ENCODE measurements around the gene TRIM37.

Gene TRIM37, protein sequence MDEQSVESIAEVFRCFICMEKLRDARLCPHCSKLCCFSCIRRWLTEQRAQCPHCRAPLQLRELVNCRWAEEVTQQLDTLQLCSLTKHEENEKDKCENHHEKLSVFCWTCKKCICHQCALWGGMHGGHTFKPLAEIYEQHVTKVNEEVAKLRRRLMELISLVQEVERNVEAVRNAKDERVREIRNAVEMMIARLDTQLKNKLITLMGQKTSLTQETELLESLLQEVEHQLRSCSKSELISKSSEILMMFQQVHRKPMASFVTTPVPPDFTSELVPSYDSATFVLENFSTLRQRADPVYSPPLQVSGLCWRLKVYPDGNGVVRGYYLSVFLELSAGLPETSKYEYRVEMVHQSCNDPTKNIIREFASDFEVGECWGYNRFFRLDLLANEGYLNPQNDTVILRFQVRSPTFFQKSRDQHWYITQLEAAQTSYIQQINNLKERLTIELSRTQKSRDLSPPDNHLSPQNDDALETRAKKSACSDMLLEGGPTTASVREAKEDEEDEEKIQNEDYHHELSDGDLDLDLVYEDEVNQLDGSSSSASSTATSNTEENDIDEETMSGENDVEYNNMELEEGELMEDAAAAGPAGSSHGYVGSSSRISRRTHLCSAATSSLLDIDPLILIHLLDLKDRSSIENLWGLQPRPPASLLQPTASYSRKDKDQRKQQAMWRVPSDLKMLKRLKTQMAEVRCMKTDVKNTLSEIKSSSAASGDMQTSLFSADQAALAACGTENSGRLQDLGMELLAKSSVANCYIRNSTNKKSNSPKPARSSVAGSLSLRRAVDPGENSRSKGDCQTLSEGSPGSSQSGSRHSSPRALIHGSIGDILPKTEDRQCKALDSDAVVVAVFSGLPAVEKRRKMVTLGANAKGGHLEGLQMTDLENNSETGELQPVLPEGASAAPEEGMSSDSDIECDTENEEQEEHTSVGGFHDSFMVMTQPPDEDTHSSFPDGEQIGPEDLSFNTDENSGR

DNA sequence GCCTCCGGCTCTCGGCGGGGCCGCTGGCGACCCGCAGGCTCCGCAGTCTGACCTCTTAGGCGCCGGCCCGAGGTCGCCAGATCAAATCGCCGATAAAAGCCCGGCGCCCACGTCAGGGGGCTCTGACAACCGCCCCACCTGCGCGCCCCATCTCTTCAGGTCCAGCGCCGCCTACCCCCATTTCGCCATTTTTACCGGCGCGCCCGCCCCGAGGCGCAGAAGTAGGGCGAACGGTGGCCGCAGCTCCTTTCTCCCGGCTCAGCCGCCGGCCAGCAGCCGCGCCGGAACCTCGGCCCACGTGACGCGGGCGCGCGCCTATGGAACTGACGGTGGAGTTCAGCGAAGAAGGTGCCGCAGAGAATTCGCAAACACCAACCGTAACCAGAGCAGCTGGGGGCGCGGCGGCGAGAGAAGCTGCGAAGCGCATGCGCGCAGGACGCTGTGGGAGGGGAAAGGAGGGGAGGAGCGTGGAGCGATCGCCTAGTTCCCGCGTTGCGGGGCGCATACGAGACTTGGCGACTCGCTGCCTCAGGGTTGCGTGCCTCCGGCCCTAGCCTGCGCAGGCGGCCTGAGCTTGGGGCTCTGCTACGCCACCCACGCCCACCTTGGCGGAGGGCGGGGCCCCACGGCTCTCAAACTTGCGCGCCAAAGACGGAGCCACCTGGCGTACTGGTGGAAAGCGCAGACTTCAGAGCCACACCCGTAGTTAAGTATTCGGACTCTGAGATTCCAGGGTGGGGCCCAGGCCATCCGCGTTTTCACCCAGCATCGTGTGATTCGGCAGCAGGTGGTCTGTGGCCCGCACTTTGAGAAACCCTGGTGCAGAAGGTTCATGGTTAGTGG is at the start of gene TRIM37:
TRIM37 (minus strand) TSS at position 418 of the 843 bp plus-strand sequence. CDS start 419 bp downstream, outside the sequence.
- H3K36me3 ChIP-seq (ENCODE audit: low read length), result peaks cover 15% of the 10 kb centered on the region
- H4K20me1 ChIP-seq (ENCODE audit: low read depth, low read length), result peaks cover 10% of the 10 kb centered on the region; the same call in 1 of the 2 replicates
- peak within 1 kb of the TSS; percentile 97 for H3K4me2 ChIP-seq (ENCODE audit: low read depth, low read length, poor library complexity, severe bottlenecking)
- peak within 1 kb of the TSS; percentile 94 for H3K4me3 ChIP-seq (ENCODE audit: insufficient read depth, low read length, poor library complexity, severe bottlenecking)
- H3F3A ChIP-seq (ENCODE audit: insufficient read depth), result peaks cover 35% of the 10 kb centered on the region
- H3K9ac ChIP-seq (ENCODE audit: low read length), result peak within 1 kb of the TSS; percentile 91
- no peaks in the 10 kb centered on the region for H3K9me3 ChIP-seq (ENCODE audit: insufficient read depth, low read length)
- peak within 1 kb of the TSS; percentile 81 for H3K27ac ChIP-seq (ENCODE audit: low read depth, low read length)
- no peaks in the 10 kb centered on the region for H3K27me3 ChIP-seq (ENCODE audit: low read length)
- H3K9me2 ChIP-seq (replicated peaks; ENCODE audit: insufficient read depth, low read length), result no peaks in the 10 kb centered on the region
- peak within 1 kb of the TSS; percentile 61 for H2AFZ ChIP-seq (ENCODE audit: low read depth, low read length, severe bottlenecking)
- TF ChIP-seq EZH2phosphoT487 (conservative IDR thresholded peaks at IDR 0.05; ENCODE audit: low read length), result no peak
- TF ChIP-seq, protein P1, sequence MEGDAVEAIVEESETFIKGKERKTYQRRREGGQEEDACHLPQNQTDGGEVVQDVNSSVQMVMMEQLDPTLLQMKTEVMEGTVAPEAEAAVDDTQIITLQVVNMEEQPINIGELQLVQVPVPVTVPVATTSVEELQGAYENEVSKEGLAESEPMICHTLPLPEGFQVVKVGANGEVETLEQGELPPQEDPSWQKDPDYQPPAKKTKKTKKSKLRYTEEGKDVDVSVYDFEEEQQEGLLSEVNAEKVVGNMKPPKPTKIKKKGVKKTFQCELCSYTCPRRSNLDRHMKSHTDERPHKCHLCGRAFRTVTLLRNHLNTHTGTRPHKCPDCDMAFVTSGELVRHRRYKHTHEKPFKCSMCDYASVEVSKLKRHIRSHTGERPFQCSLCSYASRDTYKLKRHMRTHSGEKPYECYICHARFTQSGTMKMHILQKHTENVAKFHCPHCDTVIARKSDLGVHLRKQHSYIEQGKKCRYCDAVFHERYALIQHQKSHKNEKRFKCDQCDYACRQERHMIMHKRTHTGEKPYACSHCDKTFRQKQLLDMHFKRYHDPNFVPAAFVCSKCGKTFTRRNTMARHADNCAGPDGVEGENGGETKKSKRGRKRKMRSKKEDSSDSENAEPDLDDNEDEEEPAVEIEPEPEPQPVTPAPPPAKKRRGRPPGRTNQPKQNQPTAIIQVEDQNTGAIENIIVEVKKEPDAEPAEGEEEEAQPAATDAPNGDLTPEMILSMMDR (IDR thresholded peaks at IDR 0.05; ENCODE audit: insufficient read depth, low read length, poor library complexity, severe bottlenecking), result no peak
- H3K79me2 ChIP-seq (ENCODE audit: insufficient read depth, low read length), result peaks cover 68% of the 10 kb centered on the region

DNA sequence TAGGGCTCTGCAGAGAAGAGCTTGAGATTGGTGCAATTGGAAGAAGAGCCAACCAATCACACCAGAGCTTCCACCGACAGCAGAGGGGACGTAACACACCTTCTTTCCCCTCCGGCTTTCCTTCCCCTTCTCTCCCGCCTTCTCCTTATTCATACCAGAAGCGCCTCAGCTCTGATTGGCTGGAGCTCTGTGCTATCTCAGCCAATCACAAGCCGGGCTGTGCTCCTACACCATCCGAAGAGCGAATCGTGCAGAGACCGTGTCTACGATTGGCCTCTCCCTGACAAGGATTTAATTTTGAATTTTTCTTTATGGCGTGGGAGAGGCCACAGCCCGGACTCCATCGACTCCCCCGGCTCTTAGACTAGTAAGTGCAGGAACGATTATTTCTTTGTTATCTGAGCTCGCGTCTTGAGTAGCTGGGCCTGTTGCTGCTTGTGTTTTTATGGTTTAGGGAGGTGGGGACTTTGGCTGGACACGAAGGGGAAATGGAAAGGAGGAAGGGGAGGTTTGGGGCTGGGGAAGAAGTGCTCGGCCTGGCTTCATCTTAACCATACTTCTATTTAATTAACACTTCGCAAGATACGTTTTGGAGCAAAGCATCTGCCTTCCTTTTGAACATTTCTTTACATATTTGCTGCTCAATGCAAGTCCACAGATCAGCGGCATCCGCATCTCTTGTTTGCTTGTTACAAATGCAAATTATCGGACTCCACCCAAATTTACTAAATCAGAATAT is 48.9 kb upstream of the TRIM37 start, which contains the start of gene PRR11:
PRR11 (plus strand) TSS at position 308 of the 739 bp plus-strand sequence. CDS start 14,007 bp downstream, outside the sequence.
- peak within 1 kb of the TSS; percentile 91 for H3K9ac ChIP-seq (ENCODE audit: low read length)
- H3K79me2 ChIP-seq (ENCODE audit: insufficient read depth, low read length), result peaks cover 91% of the 10 kb centered on the region
- no peaks in the 10 kb centered on the region; the same call in 1 of the 2 replicates for H4K20me1 ChIP-seq (ENCODE audit: low read depth, low read length)
- no peaks in the 10 kb centered on the region; the same call in 1 of the 2 replicates for H3K36me3 ChIP-seq (ENCODE audit: low read length)
- peaks cover 21% of the 10 kb centered on the region for H3F3A ChIP-seq (ENCODE audit: insufficient read depth)
- H2AFZ ChIP-seq (ENCODE audit: low read depth, low read length, severe bottlenecking), result peak within 1 kb of the TSS; percentile 37
- TF ChIP-seq, protein P1 (IDR thresholded peaks at IDR 0.05; ENCODE audit: insufficient read depth, low read length, poor library complexity, severe bottlenecking), result no peak
- TF ChIP-seq EZH2phosphoT487 (conservative IDR thresholded peaks at IDR 0.05; ENCODE audit: low read length), result no peak
- H3K9me2 ChIP-seq (replicated peaks; ENCODE audit: insufficient read depth, low read length), result no peaks in the 10 kb centered on the region
- peak within 1 kb of the TSS; percentile 86 for H3K27ac ChIP-seq (ENCODE audit: low read depth, low read length)
- no peaks in the 10 kb centered on the region for H3K9me3 ChIP-seq (ENCODE audit: insufficient read depth, low read length)
- no peaks in the 10 kb centered on the region for H3K27me3 ChIP-seq (ENCODE audit: low read length)
- peak within 1 kb of the TSS; percentile 100 for H3K4me2 ChIP-seq (ENCODE audit: low read depth, low read length, poor library complexity, severe bottlenecking)
- H3K4me3 ChIP-seq (ENCODE audit: insufficient read depth, low read length, poor library complexity, severe bottlenecking), result peak within 1 kb of the TSS; percentile 93

All from SU-DHL-6 (cell line).